Motor neuron (in vitro differentiated cells): Measurements from ENCODE around the gene COL1A2. TPM values are rescaled to one million over a fixed set of nuclear protein-coding genes. Genes with fewer than 3 reads are reported as not detected.

ENCODE experiments used
- ATAC-seq, 8 experiments: fragments of 200-7000 bp; cut with Tn5 transposase; replicated peaks in 6 of 8; 2 replicates each; pipeline ENCODE4 v1.8.0; 2021; ENCODE audit warnings: mild to moderate bottlenecking in 8 of 8, moderate library complexity in 8 of 8
- H3K27ac ChIP-seq, 2 donors: fragments of 250-450 bp; sonication (Bioruptor Pico); 2 replicates each; pipeline ENCODE4 v1.9.0; 2021; ENCODE audit warnings: antibody characterized with exemption in 2 of 2, mild to moderate bottlenecking in 2 of 2, moderate library complexity in 1 of 2
- H3K4me1 ChIP-seq, 2 donors: fragments of 250-450 bp; sonication (Bioruptor Pico); replicated peaks in 1 of 2; 2 replicates each; pipeline ENCODE4 v1.6.1; 2021; ENCODE audit warnings: antibody characterized with exemption in 2 of 2, mild to moderate bottlenecking in 2 of 2, moderate library complexity in 1 of 2
- H3K4me3 ChIP-seq, 5 donors: fragments of 250-450 bp; sonication (Bioruptor Pico); 2 replicates each; pipeline ENCODE4 v1.9.0; 2021; ENCODE audit warnings: antibody characterized with exemption in 5 of 5, mild to moderate bottlenecking in 5 of 5, moderate library complexity in 4 of 5
- WGBS, 10 experiments: fragments of 450-650 bp; shearing (Covaris generic); methylation state at CpG; one replicate each; pipeline ENCODE4 v1.0.0; 2022; 5-methylcytosine and 5-hydroxymethylcytosine counted together
- in situ Hi-C, 9 experiments: fragments of 400-800 bp; cut with MboI; loops; one replicate each; pipeline ENCODE4 v1.15.0; 2021; ENCODE audit warnings: low sequenced_read_pairs in 9 of 9, low pct_unique_long_range_greater_than_20kb in 2 of 9; ENCODE audit not compliant: unreplicated experiment in 9 of 9
- total RNA-seq, 8 experiments: library from RNA; unstranded; fragments of 300-600 nt; gene quantifications; 2 replicates each; pipeline versions ENCODE4 v1.2.3 to v1.2.4, GENCODE V29; 2022

The COL1A2 gene
- total RNA-seq = 1,000 to 10,000 TPM in 1 of 8 experiments, 100 to 1,000 TPM in 1, 1 to 10 TPM in 2, under 1 TPM in 4; 0.16 to 1,790 (median 1.4) TPM

- Histone ChIP-seq H3K4me3 (no peak within 1 kb of the TSS), H3K4me1 (peaks cover 0 to 4% of the 10 kb centered on the region in 2 donors), H3K27ac (no peak within 1 kb of the TSS)
- ATAC-seq = peak in 3 of 8 experiments; percentile 41 to 59 (median 44)
- in situ Hi-C loops = loop anchor here in 3 of 9 experiments (10.0 kb wide), 1 partner anchor 100 kb away; no protein-coding TSS in a partner anchor
- WGBS, 10 experiments = 6 to 98% (median 90%) methylated on average over 2 to 4 of the region's 32 CpGs; no CpG with 5 or more reads in 7 of the 10 experiments
Measured at GRCh38 chr7:94394437-94395140, at the start of gene COL1A2. COL1A2 (plus strand) TSS chr7:94394895; CDS start chr7:94395032, 137 bp downstream.

GRCh38 chr7:94345907-94346306, 48.8 kb upstream of the COL1A2 start:
- Histone ChIP-seq H3K4me1 (no peaks in the 10 kb centered on the region), H3K27ac (no peak overlapping the region), H3K4me3 (no peak overlapping the region)
- ATAC-seq = no peak
- in situ Hi-C loops = no loop called here

- WGBS, 10 experiments = 0 to 100% (median 55%) methylated on average over 1 to 3 of the region's 3 CpGs; no CpG with 5 or more reads in 2 of the 10 experiments
- Histone ChIP-seq H3K4me1 (no peaks in the 10 kb centered on the region), H3K27ac (no peak overlapping the region), H3K4me3 (no peak overlapping the region)
- ATAC-seq = peak in 3 of 8 experiments; percentile 29 to 92 (median 90)
- in situ Hi-C loops = no loop called here
Measured at GRCh38 chr7:94348142-94348541, 46.6 kb upstream of the COL1A2 start.

- in situ Hi-C loops = no loop called here
- whole genome bisulfite sequencing, 10 experiments = 14 to 86% (median 67%) methylated on average over 1 of the region's 1 CpG; no CpG with 5 or more reads in 5 of the 10 experiments
- Histone ChIP-seq H3K4me1 (no peaks in the 10 kb centered on the region), H3K4me3 (no peak overlapping the region), H3K27ac (no peak overlapping the region)
- peak in 1 of 8 experiments; percentile 68 for ATAC-seq
Measured at GRCh38 chr7:94350734-94351133, 44.0 kb upstream of the COL1A2 start.

GRCh38 chr7:94351703-94352102, 43.0 kb upstream of the COL1A2 start:
- 33 to 95% (median 78%) methylated on average over 1 to 4 of the region's 4 CpGs for WGBS, 10 experiments
- no peak for ATAC-seq
- in situ Hi-C loops = no loop called here
- H3K27ac ChIP-seq = no peak overlapping the region
- H3K4me1 ChIP-seq = no peaks in the 10 kb centered on the region
- no peak overlapping the region for H3K4me3 ChIP-seq

- in situ Hi-C loops = no loop called here
- no peak overlapping the region for H3K4me3 ChIP-seq
- ATAC-seq = no peak
- 60 to 93% (median 83%) methylated on average over 2 to 7 of the region's 7 CpGs for WGBS, 10 experiments
- H3K4me1 ChIP-seq = no peaks in the 10 kb centered on the region
- H3K27ac ChIP-seq = no peak overlapping the region
Measured at GRCh38 chr7:94352887-94353286, 41.8 kb upstream of the COL1A2 start.

- in situ Hi-C loops = no loop called here
- Histone ChIP-seq H3K4me1 (no peaks in the 10 kb centered on the region), H3K27ac (no peak overlapping the region), H3K4me3 (no peak overlapping the region)
- ATAC-seq = no peak
Measured at GRCh38 chr7:94354953-94355352, 39.7 kb upstream of the COL1A2 start.

- WGBS, 10 experiments = 0 to 100% (median 81%) methylated on average over 1 to 6 of the region's 7 CpGs; no CpG with 5 or more reads in 1 of the 10 experiments
Measured at GRCh38 chr7:94355454-94355853, 39.2 kb upstream of the COL1A2 start.

GRCh38 chr7:94357076-94357475, 37.6 kb upstream of the COL1A2 start:
- no peaks in the 10 kb centered on the region for H3K4me1 ChIP-seq
- WGBS, 10 experiments = 53 to 100% (median 100%) methylated on average over 1 to 3 of the region's 3 CpGs; no CpG with 5 or more reads in 1 of the 10 experiments
- ATAC-seq = no peak
- no peak overlapping the region for H3K4me3 ChIP-seq
- in situ Hi-C loops = no loop called here
- H3K27ac ChIP-seq = no peak overlapping the region

More at GRCh38 chr7:94355454-94355853, 39.2 kb upstream of the COL1A2 start:
- H3K4me1 ChIP-seq = no peaks in the 10 kb centered on the region
- in situ Hi-C loops = no loop called here
- ATAC-seq = peak in 3 of 8 experiments; percentile 75 to 93 (median 83)
- no peak overlapping the region for H3K4me3 ChIP-seq
- H3K27ac ChIP-seq = no peak overlapping the region

GRCh38 chr7:94360926-94361325, 33.8 kb upstream of the COL1A2 start:
- 0 to 100% (median 84%) methylated on average over 1 to 2 of the region's 2 CpGs for WGBS, 10 experiments
- no peaks in the 10 kb centered on the region for H3K4me1 ChIP-seq
- ATAC-seq = peak in 1 of 8 experiments; percentile 15
- no peak overlapping the region for H3K27ac ChIP-seq
- in situ Hi-C loops = no loop called here
- H3K4me3 ChIP-seq = no peak overlapping the region

- Histone ChIP-seq H3K27ac (no peak overlapping the region), H3K4me3 (no peak overlapping the region), H3K4me1 (no peaks in the 10 kb centered on the region)
- in situ Hi-C loops = no loop called here
- ATAC-seq = no peak
- WGBS, 10 experiments = 11 to 100% (median 73%) methylated on average over 1 of the region's 1 CpG; no CpG with 5 or more reads in 3 of the 10 experiments
Measured at GRCh38 chr7:94362276-94362675, 32.4 kb upstream of the COL1A2 start.

GRCh38 chr7:94364816-94365215, 29.9 kb upstream of the COL1A2 start:
- Histone ChIP-seq H3K4me1 (peaks cover 0 to 5% of the 10 kb centered on the region in 2 donors), H3K27ac (no peak overlapping the region), H3K4me3 (no peak overlapping the region)
- peak in 1 of 8 experiments; percentile 11 for ATAC-seq
- in situ Hi-C loops = no loop called here
- 0 to 100% (median 89%) methylated on average over 2 to 5 of the region's 5 CpGs for WGBS, 10 experiments

- WGBS, 10 experiments = 79 to 100% (median 100%) methylated on average over 1 to 3 of the region's 3 CpGs; no CpG with 5 or more reads in 2 of the 10 experiments
- in situ Hi-C loops = no loop called here
- ATAC-seq = no peak
- peaks cover 0 to 5% of the 10 kb centered on the region in 2 donors for H3K4me1 ChIP-seq
- no peak overlapping the region for H3K4me3 ChIP-seq
- H3K27ac ChIP-seq = no peak overlapping the region
Measured at GRCh38 chr7:94366163-94366562, 28.5 kb upstream of the COL1A2 start.

GRCh38 chr7:94366832-94367231, 27.9 kb upstream of the COL1A2 start:
- ATAC-seq = no peak
- in situ Hi-C loops = no loop called here
- WGBS, 10 experiments = 0 to 100% (median 100%) methylated on average over 1 to 4 of the region's 4 CpGs; no CpG with 5 or more reads in 2 of the 10 experiments
- Histone ChIP-seq H3K27ac (no peak overlapping the region), H3K4me1 (peaks cover 0 to 5% of the 10 kb centered on the region in 2 donors), H3K4me3 (no peak overlapping the region)
